ENCODE measurements around the gene ZNF304.
"Not testable (repeated sequence)": the region's sequence is repeated elsewhere in the genome, so short reads cannot be mapped to it uniquely, and the experiment has no call there.

The ZNF304 gene

GRCh38 chr19:57362997-57363687 lies 12.1 kb downstream of the ZNF304 start, which contains the start of the genes TRAPPC2B and ZNF547:
TSS of gene TRAPPC2B (plus strand) at chr19:57363551. CDS start at chr19:57364834, 1,283 bp downstream.
TSS of gene ZNF547 (plus strand) at chr19:57363551. CDS start at chr19:57368556, 5,005 bp downstream.
- DNase-seq, result peak; percentile 100

GRCh38 chr19:57363688-57364181 lies 12.7 kb downstream of the ZNF304 start:
- DNase-seq, result peak; percentile 27

- DNase-seq, result no peak
These were observed 15.7 kb downstream of the ZNF304 start for GRCh38 chr19:57366776-57367175.

- DNase-seq, result no peak
These were observed 23.1 kb downstream of the ZNF304 start for GRCh38 chr19:57374179-57374578.

GRCh38 chr19:57374647-57375046 lies 23.6 kb downstream of the ZNF304 start:
- DNase-seq, result not testable (repeated sequence)

- DNase-seq, result no peak
These were observed 25.1 kb downstream of the ZNF304 start for GRCh38 chr19:57376151-57376550.

- DNase-seq, result no peak
These were observed 26.6 kb downstream of the ZNF304 start for GRCh38 chr19:57377498-57378146.

GRCh38 chr19:57380923-57381322 lies 29.9 kb downstream of the ZNF304 start:
- DNase-seq, result no peak

- DNase-seq, result no peak
These were observed 31.9 kb downstream of the ZNF304 start for GRCh38 chr19:57382806-57383488.

- no peak for DNase-seq
These were observed 38.2 kb downstream of the ZNF304 start for GRCh38 chr19:57389194-57389729.

GRCh38 chr19:57389730-57390598 lies 38.9 kb downstream of the ZNF304 start, which contains the start of gene ZNF548:
TSS of gene ZNF548 (plus strand) at chr19:57389854. CDS start at chr19:57390100, 246 bp downstream.
- peak; percentile 99 for DNase-seq

GRCh38 chr19:57395710-57396109 lies 44.6 kb downstream of the ZNF304 start:
- DNase-seq, result no peak

GRCh38 chr19:57398868-57399267 lies 47.8 kb downstream of the ZNF304 start:
- no peak for DNase-seq

- no peak for DNase-seq
These were observed 52.9 kb downstream of the ZNF304 start for GRCh38 chr19:57403737-57404563.

GRCh38 chr19:57406516-57407123 lies 55.5 kb downstream of the ZNF304 start:
- DNase-seq, result peak; percentile 57
